IMR-90 (cell line): ENCODE data around the gene SGMS1. TPM values are rescaled to one million over a fixed set of nuclear protein-coding genes. Genes with fewer than 3 reads are reported as not detected.
A peak's percentile ranks its signal among the peaks of the same experiment; 100 is the strongest.

ENCODE experiments used
- ATAC-seq: fragments of 200-7000 bp; cut with Tn5 transposase; 2 replicates; pipeline ENCODE4 v1.9.1; 2020; ENCODE audit warnings: low read depth, mild to moderate bottlenecking, moderate library complexity
- BruUV-seq: library from RNA; stranded (reverse); fragments of 400-500 nt; replicated peaks from 2 replicates; lab custom pipeline; 2021; lab: Mats Ljungman, UMichigan
- CTCF ChIA-PET: fragments of 300-600 bp; formaldehyde crosslinking; extraction: SDS; loops from one replicate; lab custom pipeline; 2021; ENCODE audit warnings: antibody characterized with exemption; lab: Yijun Ruan, JAX
- POLR2A ChIA-PET: fragments of 300-600 bp; sonication (Branson Sonifier 250); formaldehyde crosslinking; loops from one replicate; lab custom pipeline; 2022; ENCODE audit warnings: antibody characterized with exemption; ENCODE audit not compliant: unreplicated experiment; lab: Charles Lee
- DNase-seq: peaks from one replicate; pipeline ENCODE4 v3.0.0; 2013
- H2AFZ ChIP-seq: replicated peaks from 2 replicates; pipeline ENCODE3; 2013; ENCODE audit warnings: low read length, mild to moderate bottlenecking; ENCODE audit not compliant: poor library complexity
- H2AK5ac ChIP-seq: 2 replicates; pipeline ENCODE4 v1.6.1; 2013; ENCODE audit warnings: low read depth, low read length, inconsistent platforms
- H2AK9ac ChIP-seq: replicated peaks from 2 replicates; pipeline ENCODE3; 2013; ENCODE audit warnings: mild to moderate bottlenecking, low read depth, low read length, moderate library complexity; ENCODE audit not compliant: poor library complexity
- H2BK120ac ChIP-seq: 2 replicates; pipeline ENCODE4 v1.6.1; 2013; ENCODE audit warnings: low read depth, low read length, inconsistent platforms
- H2BK15ac ChIP-seq: 3 replicates; pipeline ENCODE4 v1.6.1; 2013; ENCODE audit warnings: low read depth, low read length, inconsistent platforms
- H2BK20ac ChIP-seq: 2 replicates; pipeline ENCODE4 v1.6.1; 2013; ENCODE audit warnings: low read depth, mild to moderate bottlenecking, inconsistent platforms, low read length, moderate library complexity
- H2BK5ac ChIP-seq: 2 replicates; pipeline ENCODE4 v1.6.1; 2013; ENCODE audit warnings: mild to moderate bottlenecking, low read depth, low read length, inconsistent platforms; ENCODE audit not compliant: poor library complexity, severe bottlenecking
- H3K14ac ChIP-seq: replicated peaks from 2 replicates; pipeline ENCODE4 v1.6.1; 2013; ENCODE audit warnings: low read depth, low read length, inconsistent platforms
- H3K18ac ChIP-seq: 2 replicates; pipeline ENCODE4 v1.6.1; 2013; ENCODE audit warnings: low read depth, low read length, control low read depth
- H3K23ac ChIP-seq: 2 replicates; pipeline ENCODE4 v1.6.1; 2013; ENCODE audit warnings: low read depth, low read length, inconsistent platforms
- H3K27ac ChIP-seq: 2 replicates; pipeline ENCODE4 v1.5.1; 2013; ENCODE audit warnings: mild to moderate bottlenecking, control low read depth, low read length; ENCODE audit not compliant: insufficient read depth
- H3K27me3 ChIP-seq: 2 replicates; pipeline ENCODE4 v1.6.1; 2013; ENCODE audit warnings: low read length; ENCODE audit not compliant: control insufficient read depth, insufficient read depth
- H3K36me3 ChIP-seq: 2 replicates; pipeline ENCODE4 v1.6.1; 2013; ENCODE audit warnings: low read length, mixed read lengths; ENCODE audit not compliant: control insufficient read depth, insufficient read depth
- H3K4ac ChIP-seq: 2 replicates; pipeline ENCODE4 v1.6.1; 2013; ENCODE audit warnings: low read depth, low read length, inconsistent platforms
- H3K4me1 ChIP-seq: 2 replicates; pipeline ENCODE4 v1.6.1; 2013; ENCODE audit warnings: low read length, mixed read lengths; ENCODE audit not compliant: control insufficient read depth, insufficient read depth
- H3K4me2 ChIP-seq: 2 replicates; pipeline ENCODE4 v1.6.1; 2013; ENCODE audit warnings: low read depth, mild to moderate bottlenecking, control low read depth, low read length, moderate library complexity
- H3K4me3 ChIP-seq: 2 replicates; pipeline ENCODE4 v1.5.1; 2013; ENCODE audit warnings: low read depth, mild to moderate bottlenecking, control low read depth, low read length, moderate library complexity; ENCODE audit not compliant: insufficient read depth
- H3K56ac ChIP-seq: 2 replicates; pipeline ENCODE4 v1.6.1; 2013; ENCODE audit warnings: low read length, inconsistent platforms; ENCODE audit not compliant: insufficient read depth; ENCODE audit errors: extremely low read depth
- H3K79me1 ChIP-seq, 2 experiments: 2 replicates each; pipeline ENCODE4 v1.6.1; 2013; ENCODE audit warnings: low read length in 2 of 2, inconsistent platforms in 1 of 2, low read depth in 1 of 2
- H3K9ac ChIP-seq: 2 replicates; pipeline ENCODE4 v1.6.1; 2013; ENCODE audit warnings: low read depth, low read length, control low read depth
- H3K9me1 ChIP-seq: 2 replicates; pipeline ENCODE4 v1.6.1; 2013; ENCODE audit warnings: low read length, inconsistent platforms; ENCODE audit not compliant: insufficient read depth
- H3K9me3 ChIP-seq: 2 replicates; pipeline ENCODE4 v1.6.1; 2013; ENCODE audit warnings: low read length; ENCODE audit not compliant: control insufficient read depth, insufficient read depth
- H4K20me1 ChIP-seq: 2 replicates; pipeline ENCODE4 v1.6.1; 2013; ENCODE audit warnings: low read length, inconsistent platforms; ENCODE audit not compliant: insufficient read depth
- H4K5ac ChIP-seq: 2 replicates; pipeline ENCODE4 v1.6.1; 2013; ENCODE audit warnings: mild to moderate bottlenecking, low read depth, low read length, control low read depth
- H4K8ac ChIP-seq, 2 experiments: 2 replicates each; pipeline ENCODE4 v1.6.1; 2013; ENCODE audit warnings: low read depth in 2 of 2, low read length in 2 of 2, control low read depth in 1 of 2, inconsistent platforms in 1 of 2
- H4K91ac ChIP-seq: 2 replicates; pipeline ENCODE4 v1.6.1; 2013; ENCODE audit warnings: low read depth, low read length, inconsistent platforms; ENCODE audit not compliant: insufficient read depth
- BHLHE40 ChIP-seq: fragments of 150-350 bp; IDR thresholded peaks from 2 replicates; pipeline ENCODE4 v1.6.1; 2016; ENCODE audit warnings: mild to moderate bottlenecking, low read depth, low read length
- ELK1 ChIP-seq: fragments of 150-350 bp; IDR thresholded peaks from 2 replicates; pipeline ENCODE4 v1.6.1; 2016; ENCODE audit warnings: low read depth, mild to moderate bottlenecking, low read length, moderate library complexity, borderline replicate concordance
- MAZ ChIP-seq: IDR thresholded peaks from 2 replicates; pipeline ENCODE4 v1.6.1; 2012; ENCODE audit warnings: low read depth, mild to moderate bottlenecking, low read length, improper control_type of control experiment, moderate library complexity, borderline replicate concordance
- RCOR1 ChIP-seq: IDR thresholded peaks from 2 replicates; pipeline ENCODE4 v1.6.1; 2012; ENCODE audit warnings: mild to moderate bottlenecking, low read length, improper control_type of control experiment; ENCODE audit not compliant: insufficient replicate concordance
- USF2 ChIP-seq: fragments of 150-350 bp; IDR thresholded peaks from 2 replicates; pipeline ENCODE4 v1.6.1; 2017; ENCODE audit warnings: mild to moderate bottlenecking, antibody characterized with exemption, low read length, low read depth
- WGBS, 2 experiments: methylation state at CpG; one replicate each; pipeline versions ENCODE4 v1.1.5 to v1.1.7; 2013; ENCODE audit warnings: missing lambda C conversion rate in 2 of 2; ENCODE audit not compliant: insufficient read length in 1 of 2; ENCODE audit errors: extremely low coverage in 2 of 2; 5-methylcytosine and 5-hydroxymethylcytosine counted together
- dilution Hi-C: fragments of 300-500 bp; cut with HindIII; formaldehyde crosslinking; loops from one replicate; pipeline ENCODE4 v1.14.3; 2018; ENCODE audit warnings: low sequenced_read_pairs; ENCODE audit not compliant: unreplicated experiment
- in situ Hi-C: fragments of 300-500 bp; cut with MboI; formaldehyde crosslinking; loops from 3 replicates; pipeline ENCODE4 v1.14.3; 2019; ENCODE audit warnings: low sequenced_read_pairs, inconsistent platforms, mixed read lengths
- intact Hi-C: fragments of 100-400 bp; cut with micrococcal nuclease; formaldehyde crosslinking; loops from 2 replicates; pipeline ENCODE4 v1.10.0; 2022
- polyA plus RNA-seq, 3 experiments: library from polyadenylated mRNA; depleted of rRNA; stranded (reverse); fragments of >200 nt; gene quantifications; 2 replicates each; pipeline ENCODE4 v1.2.3, GENCODE V29; 2012; ENCODE audit warnings: low replicate concordance in 1 of 3
- total RNA-seq: library from RNA; depleted of rRNA; stranded (reverse); fragments of >200 nt; gene quantifications from 2 replicates; pipeline ENCODE4 v1.2.3, GENCODE V29; 2012

Gene SGMS1
- total and polyA plus RNA-seq, 2 of the 4 experiments (the other 2 are of a cell fraction) = 9.8 to 30.8 TPM

- CTCF ChIA-PET = interaction anchor here (0.7 kb wide), 1 partner anchor 20 kb away, joined by 4 read pairs; no protein-coding TSS in a partner anchor
- H3K27me3 ChIP-seq = no peaks in the 10 kb centered on the region
- peaks cover 27 to 35% of the 10 kb centered on the region in 2 experiments for H3K79me1 ChIP-seq
- H3K18ac ChIP-seq = peak overlapping the region; percentile 95
- H3K4me3 ChIP-seq = no peak overlapping the region
- TF ChIP-seq RCOR1 = no peak
- TF ChIP-seq BHLHE40 = no peak
- TF ChIP-seq MAZ = no peak
- no peak for TF ChIP-seq USF2
- no peak for TF ChIP-seq ELK1
- DNase-seq = no peak
- BruUV-seq = no TSS peak
- 0 out of 2 replicates have a peak, but pooled peaks cover 1% of the 10 kb centered on the region for H3K36me3 ChIP-seq
- H4K5ac ChIP-seq = peak overlapping the region; percentile 95
- intact Hi-C loops = no loop called here
- peak overlapping the region; percentile 54; the same call in 1 of the 2 replicates for H2BK20ac ChIP-seq
- no peak overlapping the region for H2AFZ ChIP-seq
- no peak overlapping the region for H3K56ac ChIP-seq
- dilution Hi-C loops = no loop called here
- POLR2A ChIA-PET = no interaction called here
- H3K4ac ChIP-seq = peak overlapping the region; percentile 76
- WGBS, 2 experiments = 100% methylated on average over 4 of the region's 9 CpGs; no CpG with 5 or more reads in 1 of the 2 experiments
- H2BK120ac ChIP-seq = peak overlapping the region; percentile 74
- peak overlapping the region; percentile 95 for H2AK5ac ChIP-seq
- H4K20me1 ChIP-seq = peaks cover 16% of the 10 kb centered on the region; the same call in 1 of the 2 replicates
- H3K9ac ChIP-seq = 0 out of 2 replicates have a peak overlapping the region, but pooled peaks have one; percentile 8
- no peak for ATAC-seq
- peak overlapping the region; percentile 80 for H2BK5ac ChIP-seq
- no peak overlapping the region for H3K4me2 ChIP-seq
- no peak overlapping the region; the same call in 1 of the 2 replicates for H3K23ac ChIP-seq
- H3K9me1 ChIP-seq = peaks cover 14% of the 10 kb centered on the region
- peak overlapping the region; percentile 34 to 67; a peak in 2 of 4 replicates for H4K8ac ChIP-seq
- peak overlapping the region; percentile 76 for H4K91ac ChIP-seq
- peaks cover 24% of the 10 kb centered on the region for H3K4me1 ChIP-seq
- H3K27ac ChIP-seq = 0 out of 2 replicates have a peak overlapping the region, but pooled peaks have one; percentile 11
- peak overlapping the region; percentile 20; the same call in 1 of the 2 replicates for H3K14ac ChIP-seq
- no peaks in the 10 kb centered on the region for H3K9me3 ChIP-seq
- H2AK9ac ChIP-seq = no peak overlapping the region
- in situ Hi-C loops = no loop called here
- H2BK15ac ChIP-seq = peak overlapping the region; percentile 61; the same call in 2 of the 3 replicates
These were observed 67.3 kb downstream of the SGMS1 start for GRCh38 chr10:50556237-50557120.
